Measurements from ENCODE around the gene MAX. TPM values are rescaled to one million over a fixed set of nuclear protein-coding genes. Genes with fewer than 3 reads are reported as not detected.

The MAX gene
- total RNA-seq (2014; rRNA removed; shearing (Covaris generic)) (25.0 and 31.8 TPM in 2 replicates), polyA plus RNA-seq (2016; fragmentation: Nextera tagmentation; extraction: Ambion mirVana) (27.7 and 31.8 TPM in 2 replicates)
- long read RNA-seq, partial matches to known transcripts = 0 of 1 reads
- long read RNA-seq, other reads (novel, unspliced or antisense) = 1 of 1 reads

- Histone ChIP-seq H3K4me3 (peak within 1 kb of the TSS; percentile 78), H3K27me3 (ENCODE audit: insufficient read depth) (peaks cover 6% of the 10 kb centered on the region; the same call in 1 of the 2 replicates), H3K9me2 (ENCODE audit: insufficient read depth) (no peaks in the 10 kb centered on the region), H3K4me1 (ENCODE audit: insufficient read depth) (peaks cover 10% of the 10 kb centered on the region), H3K79me2 (replicated peaks; ENCODE audit: insufficient read depth) (peaks cover 38% of the 10 kb centered on the region), H3K4me2 (peak within 1 kb of the TSS; percentile 91), H3K27ac (ENCODE audit: low read depth) (peak within 1 kb of the TSS; percentile 64), H4K20me1 (replicated peaks; ENCODE audit: insufficient read depth) (peaks cover 6% of the 10 kb centered on the region), H3F3A (replicated peaks; ENCODE audit: low read depth) (no peaks in the 10 kb centered on the region), H2AFZ (peak within 1 kb of the TSS; percentile 99), H3K36me3 (ENCODE audit: insufficient read depth) (no peaks in the 10 kb centered on the region)
- peaks cover 13% of the 10 kb centered on the region for H3K27me3 Mint-ChIP-seq (ENCODE audit: insufficient read depth, low read depth, poor library complexity)
- DNase-seq (ENCODE audit: low spot score) (peak; percentile 99), ATAC-seq (peak; percentile 94)
- H3K27ac Mint-ChIP-seq = peak within 1 kb of the TSS; percentile 96
- TF ChIP-seq REST (IDR thresholded peaks at IDR 0.05; ENCODE audit: unreplicated experiment) = no peak
- peak; percentile 83 for TF ChIP-seq CREB1 (CRISPR knock-in tag; IDR thresholded peaks at IDR 0.05; ENCODE audit: low read depth)
- TF ChIP-seq POLR2AphosphoS5 (IDR thresholded peaks at IDR 0.05; ENCODE audit: low read depth) = peak; percentile 89
- peak; percentile 89 for TF ChIP-seq ETS1 (IDR thresholded peaks at IDR 0.05)
- peak within 1 kb of the TSS; percentile 92 for H3K4me3 Mint-ChIP-seq
- no peaks in the 10 kb centered on the region for H3K9me3 Mint-ChIP-seq
- peaks cover 24% of the 10 kb centered on the region for H3K36me3 Mint-ChIP-seq (ENCODE audit: low read depth)
- H3K4me1 Mint-ChIP-seq = peaks cover 14% of the 10 kb centered on the region
Observed at GRCh38 chr14:65102441-65103149, at the start of gene MAX. MAX (minus strand) TSS chr14:65102517; CDS start chr14:65102339, 178 bp downstream.

GRCh38 chr14:65151609-65151956 is 49.3 kb upstream of the MAX start:
- H3K4me1 ChIP-seq (ENCODE audit: insufficient read depth) = peaks cover 5% of the 10 kb centered on the region; the same call in 1 of the 2 replicates
- 0 out of 2 replicates have a peak overlapping the region, but pooled peaks have one; percentile 69 for H2AFZ ChIP-seq
- no peaks in the 10 kb centered on the region for H3K27me3 ChIP-seq (ENCODE audit: insufficient read depth)
- H3K4me2 ChIP-seq = no peak overlapping the region
- Mint-ChIP-seq H3K27ac (no peak overlapping the region), H3K4me3 (no peak overlapping the region), H3K4me1 (peaks cover 7% of the 10 kb centered on the region; the same call in 2 of the 3 replicates), H3K27me3 (ENCODE audit: insufficient read depth, low read depth, poor library complexity) (peaks cover 2% of the 10 kb centered on the region), H3K36me3 (ENCODE audit: low read depth) (no peaks in the 10 kb centered on the region), H3K9me3 (no peaks in the 10 kb centered on the region)
- DNase-seq (ENCODE audit: low spot score) (no peak), ATAC-seq (no peak)
- H3F3A ChIP-seq (replicated peaks; ENCODE audit: low read depth) = no peaks in the 10 kb centered on the region
- H3K79me2 ChIP-seq (replicated peaks; ENCODE audit: insufficient read depth) = no peaks in the 10 kb centered on the region
- no peaks in the 10 kb centered on the region for H3K36me3 ChIP-seq (ENCODE audit: insufficient read depth)
- H4K20me1 ChIP-seq (replicated peaks; ENCODE audit: insufficient read depth) = no peaks in the 10 kb centered on the region
- H3K27ac ChIP-seq (ENCODE audit: low read depth) = no peak overlapping the region
- 0 out of 2 replicates have a peak, but pooled peaks cover 7% of the 10 kb centered on the region for H3K9me2 ChIP-seq (ENCODE audit: insufficient read depth)
- H3K4me3 ChIP-seq = no peak overlapping the region
- TF ChIP-seq ZNF462 (CRISPR knock-in tag; IDR thresholded peaks at IDR 0.05) (no peak), CTCF (conservative IDR thresholded peaks at IDR 0.05; ENCODE audit: low read depth in 2 of 2) (no peak), EZH2 (IDR thresholded peaks at IDR 0.05; ENCODE audit: low read depth, unreplicated experiment) (no peak)

Measured in GM23338 (cell line).